NCI-H1436 (cell line): ENCODE results near the gene ABCA3.
"Not testable (repeated sequence)": the region's sequence is repeated elsewhere in the genome, so short reads cannot be mapped to it uniquely, and the experiment has no call there.

ENCODE experiments used
- DNase-seq: peaks from one replicate; lab custom pipeline; 2025; lab: John Stamatoyannopoulos, UW

The ABCA3 gene

DNA sequence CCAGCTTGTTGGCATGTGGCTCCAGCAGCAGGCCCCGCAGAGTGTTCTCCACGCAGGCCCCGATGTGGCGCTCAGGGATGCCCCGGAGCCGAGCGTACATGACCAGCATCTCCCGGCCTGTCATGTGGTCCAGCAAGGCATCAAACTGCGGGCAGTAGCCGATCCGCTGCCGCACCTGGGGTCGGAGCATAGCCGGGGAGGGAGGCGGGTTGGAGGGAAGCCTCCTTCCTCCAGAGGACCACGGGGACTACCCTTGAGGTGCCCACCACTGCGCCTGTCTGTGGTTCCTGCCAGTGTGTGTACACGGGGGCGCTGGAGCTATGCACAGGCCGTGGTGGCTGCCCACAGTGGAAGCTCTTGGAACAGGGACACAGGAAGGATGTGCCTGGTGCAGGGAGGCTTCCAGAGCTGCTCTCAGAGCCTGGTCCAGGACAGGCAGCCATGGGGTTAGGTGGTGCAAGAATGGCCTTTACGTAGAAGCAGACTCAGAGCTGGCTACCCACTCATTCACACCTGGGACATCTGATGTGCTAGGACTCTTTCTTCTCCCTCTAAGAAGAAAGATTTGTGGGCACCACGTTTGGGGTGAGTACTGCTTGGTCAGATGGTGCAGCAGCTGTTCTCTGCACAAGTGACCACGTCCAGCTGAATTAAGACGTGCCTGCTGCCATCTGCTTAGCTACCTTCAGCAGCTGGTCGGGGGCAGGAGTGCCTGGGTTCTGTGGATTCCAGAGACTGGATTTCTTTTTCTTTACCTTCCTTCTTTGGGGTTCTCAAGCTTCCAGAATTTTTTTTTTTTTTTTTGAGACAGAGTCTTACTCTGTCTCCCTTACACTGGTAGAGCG lies 61.4 kb downstream of the ABCA3 start:
- DNase-seq, result no peak

DNA sequence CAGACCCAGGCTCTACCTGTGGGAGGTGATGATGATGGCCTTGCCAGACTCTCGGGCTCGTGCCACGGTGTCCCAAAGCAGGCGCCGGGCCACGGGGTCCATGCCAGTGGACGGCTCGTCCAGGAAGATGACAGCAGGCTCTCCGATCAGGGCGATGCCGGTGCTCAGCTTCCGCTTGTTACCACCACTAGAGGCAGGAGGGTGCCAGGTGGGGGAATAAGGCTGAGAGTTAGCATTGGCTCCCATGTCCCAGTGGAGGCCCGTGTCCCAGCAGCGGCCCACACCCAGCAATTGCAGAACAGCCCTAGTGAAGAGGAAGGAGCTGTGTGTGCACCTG lies 62.3 kb downstream of the ABCA3 start:
- no peak for DNase-seq

DNA sequence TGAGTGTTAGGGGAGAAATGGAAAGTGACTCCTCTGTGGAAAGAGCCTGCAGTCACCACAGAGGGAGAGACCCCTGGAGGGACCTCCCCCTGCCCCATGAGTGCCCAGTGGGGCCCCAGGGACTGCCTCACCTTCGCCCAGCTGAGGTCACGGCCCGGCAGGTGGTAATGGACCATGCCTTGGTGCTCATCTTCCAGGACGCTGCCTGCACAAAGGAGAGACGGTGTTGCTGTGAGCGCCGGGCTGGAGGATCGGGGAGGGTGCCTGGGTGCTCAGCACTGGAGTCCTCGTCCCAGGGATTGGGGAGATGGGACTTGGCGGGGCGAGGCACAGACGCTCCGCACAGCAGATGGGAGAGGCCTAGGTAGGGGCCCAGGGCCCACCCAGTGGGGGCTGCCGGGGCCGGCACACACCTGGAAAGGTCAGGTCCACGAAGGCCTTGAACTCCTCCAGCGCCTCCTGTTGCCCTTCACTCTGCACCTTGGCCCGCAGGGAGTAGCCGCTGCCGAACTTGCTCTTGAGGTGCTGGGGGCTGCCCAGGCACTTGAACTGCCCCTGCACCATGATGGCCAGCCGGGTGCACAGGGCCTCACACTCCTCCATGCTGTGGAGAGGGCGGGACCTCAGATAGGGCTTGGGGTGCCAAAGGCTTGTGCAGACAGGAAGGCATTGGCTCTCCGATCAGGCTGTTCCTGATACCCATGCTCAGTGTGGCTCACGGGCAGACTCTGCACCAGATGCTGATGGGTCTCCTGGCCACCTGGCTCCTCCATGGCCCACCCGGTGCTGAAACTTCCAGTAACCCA lies 62.9 kb downstream of the ABCA3 start:
- no peak for DNase-seq

DNA sequence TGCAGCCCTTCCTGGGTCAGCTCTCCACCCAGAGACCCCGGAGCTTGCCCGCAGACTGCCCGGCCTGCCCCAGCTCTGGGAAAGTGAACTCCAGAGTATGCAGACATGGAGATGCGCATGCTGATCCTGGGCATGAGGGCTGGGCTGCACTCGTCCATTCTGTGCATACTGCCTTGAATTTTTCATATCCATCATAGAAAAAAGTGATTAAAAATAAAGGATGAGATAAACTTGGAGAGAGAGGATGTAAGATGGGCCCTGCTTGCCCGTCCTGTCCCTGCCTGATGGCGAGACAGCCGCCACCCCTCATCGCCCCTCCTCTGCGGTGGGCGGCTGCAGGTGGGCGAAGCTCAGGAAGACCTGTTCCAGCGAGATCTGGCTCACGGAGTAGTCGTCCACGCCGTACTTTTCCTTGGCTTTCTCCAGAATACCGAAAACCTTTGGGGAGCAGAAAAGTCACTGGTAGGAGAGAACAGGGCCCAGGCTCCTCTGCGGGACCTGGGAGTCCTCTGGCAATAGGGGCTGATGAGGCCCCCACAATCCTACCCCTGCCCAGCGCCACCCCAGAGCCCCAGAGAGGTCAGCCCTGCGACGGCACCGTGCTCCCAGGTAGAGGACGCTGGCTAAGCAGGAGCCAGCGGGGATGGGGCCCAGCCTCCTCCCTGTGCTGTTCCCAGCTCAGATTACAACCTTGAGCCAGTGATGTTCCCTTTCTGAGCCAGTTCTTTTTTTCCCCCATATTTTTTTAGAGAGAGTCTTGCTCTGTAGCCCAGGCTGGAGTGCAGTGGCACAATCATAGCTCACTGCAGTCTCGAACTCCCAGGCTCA lies 63.9 kb downstream of the ABCA3 start:
- DNase-seq, result no peak

DNA sequence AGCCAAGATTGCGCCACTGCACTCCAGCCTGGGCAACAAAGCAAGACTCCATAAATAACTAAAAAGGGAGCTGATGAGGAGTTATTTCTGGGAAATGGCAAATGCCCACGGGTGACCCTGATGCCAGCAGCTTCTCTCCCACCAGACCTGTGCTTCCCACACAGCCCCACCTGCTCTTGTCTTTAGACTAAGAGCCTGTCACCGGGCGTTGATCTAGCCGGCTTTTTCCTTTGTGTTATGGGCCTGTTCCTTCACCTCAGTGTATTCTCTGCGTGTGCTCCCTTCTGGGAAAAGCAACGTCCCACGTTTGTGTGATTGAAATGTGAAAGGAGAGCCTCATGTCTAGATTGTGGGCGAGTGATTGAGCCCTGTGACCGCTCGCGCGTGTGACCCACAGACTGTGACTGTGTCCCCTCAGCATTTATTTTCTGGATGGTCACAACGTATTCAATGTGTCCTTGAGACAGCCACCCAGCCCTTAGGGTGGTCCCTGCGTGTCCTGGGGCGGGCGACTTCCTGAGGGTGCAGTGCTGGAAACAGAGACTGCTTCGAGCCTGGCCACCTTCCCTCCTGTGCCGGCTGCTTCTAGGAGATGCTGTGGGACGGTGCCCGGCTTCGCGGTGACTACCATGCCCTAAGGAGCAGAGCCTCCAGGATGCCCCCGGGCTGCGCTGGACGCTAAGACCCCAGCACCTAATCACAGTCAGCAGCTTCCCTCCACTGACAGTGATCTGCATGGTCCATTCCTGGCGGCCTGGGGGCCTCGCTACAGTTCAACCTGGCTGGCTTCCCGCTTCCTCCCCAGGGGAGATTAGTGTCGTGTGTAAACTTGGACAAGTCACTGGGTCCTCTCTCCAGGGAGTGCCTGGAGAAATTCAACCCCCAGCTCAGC lies 64.8 kb downstream of the ABCA3 start:
- DNase-seq, result no peak

DNA sequence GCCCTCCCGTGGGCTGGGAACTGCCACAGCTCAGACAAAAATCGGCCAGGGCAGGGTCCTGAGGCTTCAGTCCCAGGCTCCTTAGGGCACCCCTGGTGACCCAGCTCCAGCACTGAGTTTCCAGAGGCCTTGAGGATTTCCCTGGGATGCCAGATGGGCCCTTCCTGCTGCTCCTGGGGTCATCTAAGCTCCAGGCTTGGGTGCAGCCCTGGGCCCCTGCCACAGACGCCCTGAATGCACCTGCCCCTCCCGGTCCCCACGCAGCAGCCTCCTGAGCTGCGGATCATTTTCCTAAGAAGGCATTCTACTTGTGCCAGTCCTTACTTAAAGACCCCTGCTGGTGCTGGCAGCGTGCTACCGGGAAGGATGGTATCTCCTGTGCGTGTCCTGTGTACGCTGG lies 66.6 kb downstream of the ABCA3 start:
- DNase-seq, result no peak

DNA sequence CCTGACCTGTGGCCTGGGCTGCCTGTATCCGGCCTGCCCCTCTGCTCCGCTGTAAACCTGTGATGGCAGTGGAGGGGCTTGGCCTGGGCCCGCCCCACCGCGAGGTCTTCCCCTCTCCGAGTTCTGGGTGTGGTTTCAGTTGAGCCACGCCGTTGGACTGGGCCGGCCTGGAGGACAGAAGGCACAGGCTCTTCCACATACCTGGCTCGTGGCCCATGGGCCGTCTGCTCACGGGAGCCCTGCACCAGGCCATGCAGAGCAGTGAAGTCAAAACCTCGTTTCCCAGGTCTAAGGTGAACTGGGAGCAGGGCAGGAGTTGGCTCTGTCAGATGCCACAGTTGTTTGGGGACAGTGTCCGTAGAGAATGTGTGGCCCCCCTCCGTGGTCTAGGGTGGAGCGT lies 67.0 kb downstream of the ABCA3 start:
- DNase-seq, result no peak

DNA sequence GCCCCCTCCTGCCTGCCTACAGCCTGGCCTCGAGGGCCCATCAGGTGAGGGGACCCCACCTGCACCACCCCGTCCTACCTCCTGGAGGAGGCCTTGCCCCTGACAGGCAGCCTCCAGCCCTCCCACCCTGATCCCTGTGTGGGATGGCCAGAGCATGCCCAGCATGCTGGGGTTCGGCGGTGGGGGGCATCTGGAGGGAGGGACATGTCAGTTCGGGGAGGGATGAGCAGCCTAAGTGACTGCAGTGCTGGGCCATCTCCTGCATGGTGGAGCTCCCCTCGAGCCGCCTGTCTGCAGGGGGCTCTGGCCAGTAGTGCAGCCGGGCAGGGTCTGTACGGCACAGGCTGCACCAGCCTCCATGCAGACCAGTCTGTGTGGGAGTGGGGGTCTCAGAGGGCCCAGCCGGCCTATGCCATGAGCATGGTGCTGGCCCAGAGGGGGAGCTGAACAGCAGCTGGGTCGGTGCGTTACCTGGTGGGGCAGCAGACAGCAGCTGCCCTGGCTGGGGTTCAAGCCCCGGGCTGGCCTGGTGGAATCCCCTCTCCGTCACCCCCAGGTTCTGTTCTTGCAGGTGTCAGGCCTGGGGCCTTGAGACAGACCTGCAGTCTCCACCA lies 68.6 kb downstream of the ABCA3 start:
- DNase-seq, result no peak

DNA sequence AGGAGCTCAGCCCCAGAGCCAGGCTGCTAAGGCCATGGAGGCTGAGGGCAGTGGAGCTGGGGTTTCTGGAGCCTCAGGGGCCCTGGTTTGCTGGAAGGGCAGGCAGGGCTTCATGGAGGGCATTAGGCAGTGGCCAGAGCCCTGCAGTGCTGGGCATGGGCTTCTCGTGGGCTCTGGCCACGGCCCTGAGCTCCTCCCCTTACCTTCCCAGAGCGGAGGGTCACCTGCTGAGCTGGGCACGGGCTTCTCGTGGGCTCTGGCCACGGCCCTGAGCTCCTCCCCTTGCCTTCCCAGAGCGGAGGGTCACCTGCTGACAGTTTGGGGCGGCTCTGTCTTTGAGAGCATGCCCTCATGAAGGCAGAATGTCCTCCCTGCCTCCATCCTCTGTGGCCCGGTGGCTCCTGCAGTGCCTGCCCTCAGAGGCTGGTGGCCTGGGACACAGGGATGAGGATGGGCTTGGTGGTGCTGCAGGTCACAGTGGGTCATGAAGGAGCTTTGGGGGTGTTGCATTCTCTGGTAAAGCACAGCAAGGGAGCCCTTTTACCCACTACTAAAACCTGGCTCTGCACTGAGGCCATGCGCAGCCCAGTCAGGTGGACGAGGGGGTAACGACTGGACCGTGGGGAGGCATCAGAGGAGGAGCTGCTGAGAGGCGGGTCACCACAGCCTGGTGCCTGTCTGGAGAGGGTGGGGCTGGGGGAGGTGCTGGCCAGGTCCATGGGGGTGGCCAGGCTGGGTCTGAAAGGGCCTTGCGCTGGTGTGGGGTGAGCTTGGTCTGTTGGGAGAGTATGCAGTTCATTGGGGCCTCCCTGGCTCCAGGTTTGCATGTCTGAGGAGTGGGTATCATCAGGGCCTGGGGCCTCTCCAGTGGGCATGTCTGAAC lies 69.7 kb downstream of the ABCA3 start:
- no peak for DNase-seq

DNA sequence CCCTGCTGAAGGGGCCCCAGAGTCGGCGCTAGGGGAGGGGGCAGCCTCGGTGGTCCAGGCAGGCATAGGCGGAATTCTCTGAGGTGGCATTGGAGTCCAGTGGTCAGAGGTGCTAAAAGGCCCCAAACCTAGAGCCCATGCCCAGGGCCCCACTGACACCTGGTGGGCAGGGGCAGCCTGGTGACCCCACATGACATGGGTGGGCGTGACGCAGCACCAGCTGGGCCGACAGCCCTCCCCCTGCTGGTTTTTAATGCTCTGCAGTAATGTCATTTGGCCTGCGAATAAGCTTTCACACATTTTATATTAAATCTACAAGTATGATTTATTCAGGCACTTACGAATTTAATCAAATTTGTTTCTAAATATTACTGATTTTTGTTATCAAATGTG lies 70.5 kb downstream of the ABCA3 start:
- no peak for DNase-seq

DNA sequence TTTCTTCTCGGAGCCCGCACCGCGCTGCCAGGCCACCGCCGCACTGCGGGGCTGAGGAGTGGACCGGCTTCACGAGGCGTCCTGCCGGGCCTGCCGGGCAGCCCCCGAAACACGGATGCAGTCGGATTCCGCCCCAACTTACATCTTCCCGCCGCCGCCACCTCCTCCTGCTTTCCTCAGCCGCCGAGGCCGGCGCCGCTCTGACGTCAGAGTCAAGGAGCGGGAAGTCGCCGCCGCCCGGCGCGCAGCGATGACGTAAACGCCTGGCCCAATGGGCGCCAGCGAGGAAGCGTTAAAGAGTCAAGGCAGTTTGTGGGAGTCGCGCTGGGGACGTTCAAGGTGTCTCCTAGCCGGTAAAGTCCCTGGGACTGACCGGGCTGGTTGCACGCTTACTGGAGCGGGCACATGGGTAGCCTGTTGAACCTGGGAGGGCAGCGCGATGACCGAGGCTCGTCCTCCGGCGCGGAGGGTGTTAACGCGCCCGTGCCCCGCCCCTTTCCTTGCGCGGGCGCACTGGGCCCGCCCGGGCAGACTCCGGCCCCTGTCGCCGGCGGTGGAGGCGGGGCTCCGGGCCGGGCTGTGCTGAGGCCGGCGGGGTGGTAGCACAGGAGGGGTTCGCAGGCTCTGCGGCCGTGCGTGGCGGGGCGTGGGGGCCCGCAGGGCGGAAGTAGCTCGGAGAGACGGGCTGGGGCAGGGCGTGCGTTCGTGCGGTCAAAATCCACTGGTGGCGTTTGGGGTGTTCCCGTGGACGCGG lies 72.4 kb downstream of the ABCA3 start, which contains the start of gene RNPS1:
TSS of gene RNPS1 (minus strand) at position 214 of the 754 bp plus-strand sequence. CDS start 3,483 bp downstream, outside the sequence.
- peak; percentile 91 for DNase-seq

DNA sequence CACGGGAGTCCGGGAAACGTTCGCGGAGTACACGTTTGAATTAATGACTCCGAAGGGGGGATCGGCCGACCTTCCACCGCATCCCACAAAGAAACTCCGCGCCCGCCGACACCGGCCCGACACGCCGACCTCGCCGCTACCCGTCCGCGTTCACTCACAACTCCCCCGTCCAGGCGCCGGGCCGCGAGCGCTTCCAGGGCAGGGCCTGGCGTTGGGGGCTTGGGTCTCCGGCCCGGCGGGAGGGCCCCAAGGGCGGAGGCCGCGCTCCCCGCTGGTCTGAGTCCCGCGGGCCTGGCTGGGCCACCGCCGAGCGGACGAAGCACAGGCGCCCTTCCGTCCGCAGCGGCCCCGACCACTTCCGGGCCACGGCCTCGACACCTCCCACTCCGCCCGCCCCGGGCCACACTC lies 73.0 kb downstream of the ABCA3 start:
- DNase-seq, result not testable (repeated sequence)

DNA sequence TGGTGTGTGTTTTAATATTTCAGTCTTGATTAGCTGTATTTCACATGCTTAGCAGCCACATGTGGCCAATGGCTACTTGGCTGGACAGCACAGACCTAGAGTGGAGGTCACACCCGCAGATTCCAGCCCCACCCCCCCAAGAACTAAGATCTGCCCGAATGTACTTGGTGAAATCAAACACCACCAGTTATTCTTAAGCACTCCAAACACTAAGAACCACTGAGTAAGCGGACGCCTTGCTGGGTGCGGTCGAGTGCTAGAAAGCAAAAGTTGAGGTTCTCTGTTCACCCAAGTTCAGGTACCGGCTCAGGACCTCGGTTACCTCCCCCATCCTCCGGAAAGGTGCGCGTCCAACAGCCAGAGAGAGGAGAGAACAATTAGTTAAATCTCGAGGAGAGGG lies 73.6 kb downstream of the ABCA3 start:
- DNase-seq, result not testable (repeated sequence)

DNA sequence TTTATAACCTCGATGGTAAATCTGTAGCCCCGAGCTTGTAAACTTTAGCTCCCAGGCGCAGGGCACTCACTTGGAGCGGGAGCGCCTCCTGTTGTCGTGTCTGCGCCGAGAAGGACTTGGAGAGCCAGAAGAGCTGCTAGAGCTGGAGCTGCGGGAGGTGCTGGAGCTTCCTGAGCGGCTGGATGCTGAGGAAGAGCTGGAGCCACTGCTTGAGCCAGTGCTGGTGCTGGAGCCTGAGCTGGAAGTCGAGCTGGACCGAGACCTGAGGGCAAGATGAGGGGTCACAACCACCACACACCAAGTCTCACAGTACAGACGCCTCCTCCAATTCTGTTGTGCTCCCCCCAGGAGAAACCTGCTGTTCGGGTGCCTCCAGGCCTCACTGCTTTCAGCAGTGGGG lies 77.5 kb downstream of the ABCA3 start:
- DNase-seq, result not testable (repeated sequence)

DNA sequence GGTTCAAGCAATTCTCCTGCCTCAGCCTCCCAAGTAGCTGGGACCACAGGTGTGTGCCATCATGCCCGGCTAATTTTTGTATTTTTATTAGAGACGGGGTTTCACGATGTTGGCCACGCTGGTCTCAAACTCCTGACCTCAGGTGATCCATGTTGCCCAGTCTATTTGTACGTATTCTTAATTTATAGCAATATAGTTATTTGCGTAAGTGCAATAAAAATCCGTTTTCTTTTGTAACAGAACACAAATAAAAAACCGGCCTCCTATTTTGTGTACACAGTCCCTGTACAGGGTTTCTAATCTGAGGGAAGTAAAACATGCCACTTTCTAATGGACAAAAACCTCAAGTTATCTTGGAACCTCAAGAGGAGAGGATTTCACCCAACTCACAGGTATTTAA lies 80.3 kb downstream of the ABCA3 start:
- no peak for DNase-seq

DNA sequence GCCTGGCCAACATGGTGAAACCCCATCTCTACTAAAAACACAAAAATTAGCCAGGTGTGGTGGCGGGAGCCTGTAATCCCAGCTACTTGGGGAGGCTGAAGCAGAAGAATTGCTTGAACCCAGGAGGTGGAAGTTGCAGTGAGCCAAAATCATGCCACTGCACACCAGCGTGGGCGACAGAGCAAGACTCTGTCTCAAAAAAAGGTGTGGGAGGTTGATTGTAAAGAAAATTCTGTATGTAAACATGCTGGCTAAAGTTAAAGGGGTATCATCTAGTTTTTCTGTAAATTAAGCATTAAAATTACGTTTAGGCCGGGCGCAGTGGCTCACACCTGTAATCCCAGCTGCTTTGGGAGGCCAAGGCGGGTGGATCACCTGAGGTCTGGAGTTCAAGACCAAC lies 82.0 kb downstream of the ABCA3 start:
- not testable (repeated sequence) for DNase-seq

DNA sequence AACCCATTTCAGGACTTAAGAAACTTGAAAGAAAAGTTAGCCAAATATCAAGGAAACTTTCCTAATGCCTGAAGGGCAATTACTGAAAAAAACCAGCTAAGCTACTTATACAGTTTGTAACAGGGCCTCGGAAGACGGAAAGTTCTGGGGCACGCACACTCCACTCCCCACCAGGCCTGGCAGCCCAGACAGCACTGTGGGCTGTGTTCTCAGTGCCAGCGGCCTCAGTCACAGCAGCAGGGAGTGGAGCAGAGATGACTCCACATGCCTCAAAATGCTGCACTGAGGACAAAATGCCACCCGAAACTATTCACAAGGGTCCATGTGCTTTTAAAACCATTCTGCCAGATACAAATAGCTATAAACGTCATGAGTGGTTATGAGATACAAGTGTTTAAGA lies 82.8 kb downstream of the ABCA3 start:
- no peak for DNase-seq

DNA sequence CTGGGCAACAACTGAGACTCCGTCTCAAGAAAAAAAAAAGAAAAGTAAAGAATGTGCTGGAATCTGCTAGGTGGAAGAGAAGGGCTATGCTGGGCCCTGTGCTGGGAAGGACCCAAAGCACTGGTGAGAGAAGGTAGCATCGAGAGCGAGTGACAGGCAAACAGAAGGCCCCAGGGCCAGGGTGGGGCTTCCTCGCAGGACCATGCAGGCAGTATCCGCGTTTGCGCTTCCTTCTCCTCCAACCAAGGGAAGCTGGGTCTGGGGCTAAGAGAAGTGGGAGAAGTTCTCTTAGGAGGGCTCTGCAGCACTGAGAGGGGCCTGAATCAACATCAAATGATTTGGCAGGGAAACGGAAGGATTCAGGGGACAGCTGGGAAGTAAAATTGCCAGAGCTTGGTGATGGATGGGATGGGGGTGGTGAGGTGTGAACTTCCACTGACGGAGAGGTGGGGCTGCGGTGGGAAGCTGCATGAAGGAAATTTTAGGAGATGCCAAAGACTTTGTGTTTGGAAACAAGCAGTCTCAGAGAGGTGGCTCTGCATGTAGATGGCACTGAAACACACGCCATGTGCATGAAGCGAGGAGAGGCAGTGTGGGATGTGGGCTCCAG lies 83.9 kb downstream of the ABCA3 start:
- DNase-seq, result no peak

DNA sequence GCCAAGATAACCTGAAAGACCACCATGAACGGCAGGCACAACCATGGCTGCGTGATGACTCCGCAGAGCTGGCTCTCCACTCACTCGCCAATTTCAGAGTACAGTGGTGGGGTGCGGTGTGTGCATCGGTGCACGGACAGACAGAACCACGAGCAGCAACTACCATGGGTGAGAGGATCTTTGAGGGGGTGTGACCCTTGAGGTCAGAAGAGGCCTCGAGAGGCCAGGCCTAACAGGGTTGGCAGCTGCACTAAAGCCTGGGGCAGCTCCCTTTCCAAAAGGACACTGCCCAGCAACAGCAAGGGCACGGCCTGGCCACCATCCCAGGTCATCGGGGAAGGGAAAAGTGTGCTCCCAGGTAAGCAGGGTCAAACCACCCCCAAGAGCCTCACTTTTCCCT lies 87.2 kb downstream of the ABCA3 start:
- no peak for DNase-seq
